GM23338 (cell line): Measurements from ENCODE around the gene C6orf120. TPM values are rescaled to one million over a fixed set of nuclear protein-coding genes. Genes with fewer than 3 reads are reported as not detected.
A peak's percentile ranks its signal among the peaks of the same experiment; 100 is the strongest.

Experiments used
- ATAC-seq: fragments of 200-7000 bp; cut with Tn5 transposase; 3 replicates; pipeline ENCODE4 v1.9.1; 2020
- DNase-seq: peaks from one replicate; pipeline ENCODE4 v3.0.0-alpha.2; 2015; ENCODE audit warnings: low spot score
- H2AFZ ChIP-seq: fragments of 200-600 bp; sonication (generic); 2 replicates; pipeline ENCODE4 v1.8.0; 2016; ENCODE audit warnings: antibody characterized with exemption, mild to moderate bottlenecking, moderate library complexity
- H3F3A ChIP-seq: fragments of 200-600 bp; sonication (generic); replicated peaks from 2 replicates; pipeline ENCODE4 v1.8.0; 2017; ENCODE audit warnings: antibody characterized with exemption, mixed run types, low read depth
- H3K27ac ChIP-seq: fragments of 200-600 bp; sonication (generic); 2 replicates; pipeline ENCODE4 v1.6.1; 2016; ENCODE audit warnings: low read depth
- H3K27me3 ChIP-seq: fragments of 200-600 bp; sonication (generic); 2 replicates; pipeline ENCODE4 v1.8.0; 2016; ENCODE audit warnings: mild to moderate bottlenecking, mixed run types, moderate library complexity; ENCODE audit not compliant: insufficient read depth
- H3K36me3 ChIP-seq: fragments of 200-600 bp; sonication (generic); 2 replicates; pipeline ENCODE4 v1.8.0; 2016; ENCODE audit warnings: mild to moderate bottlenecking; ENCODE audit not compliant: insufficient read depth
- H3K4me1 ChIP-seq: fragments of 200-600 bp; sonication (generic); 2 replicates; pipeline ENCODE4 v1.8.0; 2016; ENCODE audit warnings: mild to moderate bottlenecking, moderate library complexity; ENCODE audit not compliant: insufficient read depth
- H3K4me2 ChIP-seq: fragments of 200-600 bp; sonication (generic); 2 replicates; pipeline ENCODE4 v1.7.1; 2017; ENCODE audit warnings: mixed run types
- H3K4me3 ChIP-seq: fragments of 200-600 bp; sonication (generic); 2 replicates; pipeline ENCODE4 v1.6.1; 2016; ENCODE audit warnings: mixed run types
- H3K79me2 ChIP-seq: fragments of 200-600 bp; sonication (generic); replicated peaks from 2 replicates; pipeline ENCODE4 v1.8.0; 2017; ENCODE audit warnings: mild to moderate bottlenecking; ENCODE audit not compliant: insufficient read depth
- H3K9me2 ChIP-seq: fragments of 200-600 bp; sonication (generic); 2 replicates; pipeline ENCODE4 v1.8.0; 2017; ENCODE audit not compliant: insufficient read depth
- H4K20me1 ChIP-seq: fragments of 200-600 bp; sonication (generic); replicated peaks from 2 replicates; pipeline ENCODE4 v1.8.0; 2017; ENCODE audit warnings: mild to moderate bottlenecking; ENCODE audit not compliant: insufficient read depth
- H3K27ac Mint-ChIP-seq: 2 replicates; pipeline ENCODE4 v1.8.0; 2020; ENCODE audit warnings: inconsistent platforms, mild to moderate bottlenecking, moderate library complexity, mixed read lengths
- H3K27me3 Mint-ChIP-seq: 3 replicates; pipeline ENCODE4 v1.8.0; 2022; ENCODE audit warnings: low read depth, mild to moderate bottlenecking, moderate library complexity, mixed read lengths, inconsistent platforms; ENCODE audit not compliant: insufficient read depth, poor library complexity
- H3K36me3 Mint-ChIP-seq: 3 replicates; pipeline ENCODE4 v1.8.0; 2021; ENCODE audit warnings: low read depth, mild to moderate bottlenecking, inconsistent platforms, moderate library complexity, mixed read lengths
- H3K4me1 Mint-ChIP-seq: 3 replicates; pipeline ENCODE4 v1.8.0; 2020; ENCODE audit warnings: mild to moderate bottlenecking, inconsistent platforms, mixed read lengths
- H3K4me3 Mint-ChIP-seq: 3 replicates; pipeline ENCODE4 v1.8.0; 2021; ENCODE audit warnings: moderate library complexity, mild to moderate bottlenecking, inconsistent platforms, mixed read lengths
- H3K9me3 Mint-ChIP-seq: 3 replicates; pipeline ENCODE4 v1.8.0; 2020; ENCODE audit warnings: moderate library complexity, mild to moderate bottlenecking, inconsistent platforms, mixed read lengths
- CREB1 ChIP-seq: fragments of 250-450 bp; sonication (Bioruptor Pico); IDR thresholded peaks from 2 replicates; pipeline ENCODE4 v1.5.0; 2020; ENCODE audit warnings: low read depth, mild to moderate bottlenecking, moderate library complexity
- EZH2 ChIP-seq: fragments of 200-600 bp; sonication (generic); IDR thresholded peaks from one replicate; pipeline ENCODE4 v1.8.0; 2017; ENCODE audit warnings: antibody characterized with exemption, mild to moderate bottlenecking, low read depth; ENCODE audit not compliant: unreplicated experiment
- JUNB ChIP-seq: IDR thresholded peaks from one replicate; pipeline ENCODE4 v1.6.1; 2016; ENCODE audit warnings: antibody characterized with exemption; ENCODE audit not compliant: unreplicated experiment
- NANOG ChIP-seq: IDR thresholded peaks from 2 replicates; pipeline ENCODE4 v1.6.1; 2016; ENCODE audit warnings: antibody characterized with exemption, borderline replicate concordance
- POLR2AphosphoS5 ChIP-seq: IDR thresholded peaks from 2 replicates; pipeline ENCODE4 v1.6.1; 2016; ENCODE audit warnings: antibody characterized with exemption, low read depth
- STAT1 ChIP-seq: IDR thresholded peaks from one replicate; pipeline ENCODE4 v1.6.1; 2016; ENCODE audit warnings: antibody characterized with exemption; ENCODE audit not compliant: unreplicated experiment
- ZNF114 ChIP-seq: fragments of 250-450 bp; sonication (Bioruptor Pico); IDR thresholded peaks from 2 replicates; pipeline ENCODE4 v1.5.0; 2020; ENCODE audit warnings: mild to moderate bottlenecking, moderate library complexity
- ZNF331 ChIP-seq: fragments of 250-450 bp; sonication (Bioruptor Pico); IDR thresholded peaks from 2 replicates; pipeline ENCODE4 v1.5.0; 2020; ENCODE audit warnings: low read depth, mild to moderate bottlenecking, moderate library complexity
- long read RNA-seq: library from polyadenylated mRNA; unstranded; transcript quantifications from one replicate; pipeline ENCODE4 v2.0.0, GENCODE V29; 2020; ENCODE audit not compliant: unreplicated experiment
- polyA plus RNA-seq: library from polyadenylated mRNA; unstranded; fragments of >200 nt; fragmentation: Nextera tagmentation; extraction: Ambion mirVana; gene quantifications from 2 replicates; pipeline ENCODE4 v1.2.1, GENCODE V29; 2016
- total RNA-seq: library from RNA; depleted of rRNA; stranded (reverse); fragments of >200 nt; shearing (Covaris generic); gene quantifications from 2 replicates; pipeline ENCODE4 v1.2.3, GENCODE V29; 2014; rRNA removed
- TF ChIP-seq, protein P1 (sequence below): IDR thresholded peaks from 2 replicates; pipeline ENCODE4 v1.6.1; 2016; ENCODE audit warnings: antibody characterized with exemption
- TF ChIP-seq, protein P2 (sequence below): IDR thresholded peaks from one replicate; pipeline ENCODE4 v1.6.1; 2018; ENCODE audit warnings: antibody characterized with exemption; ENCODE audit not compliant: unreplicated experiment

Gene C6orf120
- total RNA-seq (49.3 and 57.3 TPM in 2 replicates), polyA plus RNA-seq (18.3 and 18.8 TPM in 2 replicates)
- long read RNA-seq, transcript C6orf120-201 (1 exons, 2,667 nt) = major isoform, 17 of 17 reads
- long read RNA-seq, partial matches to known transcripts = 0 of 17 reads
- long read RNA-seq, other reads (novel, unspliced or antisense) = 0 of 17 reads

DNA sequence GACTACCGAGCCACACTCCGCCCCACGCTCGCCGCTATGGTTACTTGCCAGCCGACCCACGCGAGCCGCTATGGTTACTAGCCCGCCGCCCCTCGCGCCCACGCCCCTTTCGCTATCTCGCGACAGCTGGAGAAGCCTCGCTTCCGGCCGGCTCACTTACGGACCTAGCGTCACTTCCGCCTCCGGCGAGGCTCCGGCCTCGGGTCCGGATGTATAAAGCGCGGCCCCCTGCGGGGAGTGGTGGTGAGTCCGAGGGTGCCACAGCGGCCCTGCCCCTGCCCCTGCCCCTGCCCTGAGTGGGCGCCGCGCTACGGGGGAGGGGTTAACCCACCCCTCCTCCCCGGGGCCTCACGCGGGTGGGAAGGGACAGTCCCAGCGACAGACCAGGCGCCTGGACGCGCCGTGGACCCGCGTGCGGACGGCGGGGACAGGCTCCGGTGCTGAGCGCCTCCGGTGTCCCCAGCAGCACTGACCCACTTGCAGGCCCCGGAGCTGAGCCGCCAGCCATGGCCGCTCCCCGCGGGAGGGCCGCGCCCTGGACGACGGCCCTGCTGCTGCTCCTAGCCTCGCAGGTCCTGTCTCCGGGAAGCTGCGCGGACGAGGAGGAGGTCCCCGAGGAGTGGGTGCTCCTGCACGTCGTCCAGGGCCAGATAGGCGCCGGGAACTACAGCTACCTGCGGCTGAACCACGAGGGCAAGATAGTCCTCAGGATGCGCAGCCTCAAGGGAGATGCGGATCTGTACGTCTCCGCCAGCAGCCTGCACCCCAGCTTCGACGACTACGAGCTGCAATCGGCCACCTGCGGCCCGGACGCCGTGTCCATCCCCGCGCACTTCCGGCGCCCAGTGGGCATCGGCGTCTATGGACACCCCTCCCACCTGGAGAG, at the start of gene C6orf120, which contains the start of gene WDR27:
TSS of gene C6orf120 (plus strand) at position 173 of the 886 bp plus-strand sequence. CDS start at position 507, 334 bp downstream.
TSS of gene WDR27 (minus strand) at position 76 of the 886 bp plus-strand sequence. CDS start 13,024 bp downstream, outside the sequence.
- ATAC-seq = peak; percentile 91
- H3K4me3 ChIP-seq = peak within 1 kb of the TSS; percentile 92
- peak within 1 kb of the TSS; percentile 79 for H3K27ac ChIP-seq
- no peaks in the 10 kb centered on the region for H3K36me3 ChIP-seq
- Mint-ChIP-seq H3K4me1 (peaks cover 27% of the 10 kb centered on the region), H3K36me3 (peaks cover 34% of the 10 kb centered on the region), H3K4me3 (peak within 1 kb of the TSS; percentile 95), H3K27me3 (no peaks in the 10 kb centered on the region), H3K27ac (peak within 1 kb of the TSS; percentile 90), H3K9me3 (no peaks in the 10 kb centered on the region; the same call in 2 of the 3 replicates)
- peaks cover 61% of the 10 kb centered on the region for H3K79me2 ChIP-seq
- H4K20me1 ChIP-seq = peaks cover 6% of the 10 kb centered on the region
- H3K4me2 ChIP-seq = peak within 1 kb of the TSS; percentile 89
- no peaks in the 10 kb centered on the region for H3K9me2 ChIP-seq
- no peaks in the 10 kb centered on the region for H3F3A ChIP-seq
- peak; percentile 98 for DNase-seq
- peaks cover 17% of the 10 kb centered on the region for H3K4me1 ChIP-seq
- TF ChIP-seq, protein P1, sequence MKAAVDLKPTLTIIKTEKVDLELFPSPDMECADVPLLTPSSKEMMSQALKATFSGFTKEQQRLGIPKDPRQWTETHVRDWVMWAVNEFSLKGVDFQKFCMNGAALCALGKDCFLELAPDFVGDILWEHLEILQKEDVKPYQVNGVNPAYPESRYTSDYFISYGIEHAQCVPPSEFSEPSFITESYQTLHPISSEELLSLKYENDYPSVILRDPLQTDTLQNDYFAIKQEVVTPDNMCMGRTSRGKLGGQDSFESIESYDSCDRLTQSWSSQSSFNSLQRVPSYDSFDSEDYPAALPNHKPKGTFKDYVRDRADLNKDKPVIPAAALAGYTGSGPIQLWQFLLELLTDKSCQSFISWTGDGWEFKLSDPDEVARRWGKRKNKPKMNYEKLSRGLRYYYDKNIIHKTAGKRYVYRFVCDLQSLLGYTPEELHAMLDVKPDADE = peak; percentile 80
- TF ChIP-seq POLR2AphosphoS5 = peak; percentile 94
- TF ChIP-seq, protein P2, sequence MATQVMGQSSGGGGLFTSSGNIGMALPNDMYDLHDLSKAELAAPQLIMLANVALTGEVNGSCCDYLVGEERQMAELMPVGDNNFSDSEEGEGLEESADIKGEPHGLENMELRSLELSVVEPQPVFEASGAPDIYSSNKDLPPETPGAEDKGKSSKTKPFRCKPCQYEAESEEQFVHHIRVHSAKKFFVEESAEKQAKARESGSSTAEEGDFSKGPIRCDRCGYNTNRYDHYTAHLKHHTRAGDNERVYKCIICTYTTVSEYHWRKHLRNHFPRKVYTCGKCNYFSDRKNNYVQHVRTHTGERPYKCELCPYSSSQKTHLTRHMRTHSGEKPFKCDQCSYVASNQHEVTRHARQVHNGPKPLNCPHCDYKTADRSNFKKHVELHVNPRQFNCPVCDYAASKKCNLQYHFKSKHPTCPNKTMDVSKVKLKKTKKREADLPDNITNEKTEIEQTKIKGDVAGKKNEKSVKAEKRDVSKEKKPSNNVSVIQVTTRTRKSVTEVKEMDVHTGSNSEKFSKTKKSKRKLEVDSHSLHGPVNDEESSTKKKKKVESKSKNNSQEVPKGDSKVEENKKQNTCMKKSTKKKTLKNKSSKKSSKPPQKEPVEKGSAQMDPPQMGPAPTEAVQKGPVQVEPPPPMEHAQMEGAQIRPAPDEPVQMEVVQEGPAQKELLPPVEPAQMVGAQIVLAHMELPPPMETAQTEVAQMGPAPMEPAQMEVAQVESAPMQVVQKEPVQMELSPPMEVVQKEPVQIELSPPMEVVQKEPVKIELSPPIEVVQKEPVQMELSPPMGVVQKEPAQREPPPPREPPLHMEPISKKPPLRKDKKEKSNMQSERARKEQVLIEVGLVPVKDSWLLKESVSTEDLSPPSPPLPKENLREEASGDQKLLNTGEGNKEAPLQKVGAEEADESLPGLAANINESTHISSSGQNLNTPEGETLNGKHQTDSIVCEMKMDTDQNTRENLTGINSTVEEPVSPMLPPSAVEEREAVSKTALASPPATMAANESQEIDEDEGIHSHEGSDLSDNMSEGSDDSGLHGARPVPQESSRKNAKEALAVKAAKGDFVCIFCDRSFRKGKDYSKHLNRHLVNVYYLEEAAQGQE = no peak
- no peak for TF ChIP-seq JUNB
- TF ChIP-seq ZNF331 (CRISPR knock-in tag) = no peak
- TF ChIP-seq CREB1 (CRISPR knock-in tag) = peak; percentile 87
- TF ChIP-seq EZH2 = no peak
- no peak for TF ChIP-seq ZNF114 (CRISPR knock-in tag)
- H2AFZ ChIP-seq = peak within 1 kb of the TSS; percentile 53
- no peaks in the 10 kb centered on the region for H3K27me3 ChIP-seq

DNA sequence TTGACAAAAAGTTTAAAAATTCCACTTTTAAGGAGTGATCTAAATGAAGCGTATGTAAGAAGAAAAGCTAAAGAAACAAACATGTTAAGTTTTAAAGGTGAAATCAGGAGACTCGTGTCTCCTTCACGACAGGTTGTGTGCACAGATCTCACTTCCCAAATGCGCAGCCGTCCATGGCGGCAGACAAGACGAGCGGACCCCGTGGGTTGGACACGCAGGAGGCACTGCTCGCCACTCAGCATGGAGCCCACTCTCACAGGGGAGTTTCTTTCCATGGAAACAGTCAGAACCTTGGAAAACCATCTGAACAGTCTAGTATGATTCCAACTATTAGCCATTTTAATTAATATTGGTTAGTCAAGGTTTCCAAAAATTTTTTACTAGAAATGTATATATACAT, 49.0 kb upstream of the C6orf120 start:
- peaks cover 13% of the 10 kb centered on the region; the same call in 1 of the 2 replicates for H3K36me3 ChIP-seq

More for the DNA sequence above, 49.0 kb upstream of the C6orf120 start:
- TF ChIP-seq NANOG (no peak), POLR2AphosphoS5 (no peak), JUNB (no peak), ZNF114 (CRISPR knock-in tag) (no peak), ZNF331 (CRISPR knock-in tag) (no peak), STAT1 (no peak), CREB1 (CRISPR knock-in tag) (no peak), EZH2 (no peak)
- TF ChIP-seq, protein P1 = no peak
- no peaks in the 10 kb centered on the region for H3K4me1 Mint-ChIP-seq
- H3F3A ChIP-seq = no peaks in the 10 kb centered on the region
- no peaks in the 10 kb centered on the region for H3K27me3 ChIP-seq
- H3K27me3 Mint-ChIP-seq = peaks cover 2% of the 10 kb centered on the region
- no peak overlapping the region for H2AFZ ChIP-seq
- H3K27ac ChIP-seq = no peak overlapping the region
- H4K20me1 ChIP-seq = no peaks in the 10 kb centered on the region; the same call in 1 of the 2 replicates
- H3K9me2 ChIP-seq = no peaks in the 10 kb centered on the region
- H3K27ac Mint-ChIP-seq = no peak overlapping the region
- H3K36me3 Mint-ChIP-seq = peaks cover 65% of the 10 kb centered on the region
- 0 out of 2 replicates have a peak, but pooled peaks cover 2% of the 10 kb centered on the region for H3K4me1 ChIP-seq
- H3K4me3 Mint-ChIP-seq = no peak overlapping the region
- H3K4me3 ChIP-seq = no peak overlapping the region
- ATAC-seq = no peak
- H3K9me3 Mint-ChIP-seq = peaks cover 24% of the 10 kb centered on the region
- no peak overlapping the region for H3K4me2 ChIP-seq
- H3K79me2 ChIP-seq = no peaks in the 10 kb centered on the region
- DNase-seq = no peak
